ENCODE results near the gene KRTAP22-2.

Gene KRTAP22-2

GRCh38 chr21:30623362-30623761, 33.2 kb upstream of the KRTAP22-2 start:
- DNase-seq = no peak
- Mint-ChIP-seq H3K36me3 (ENCODE audit: low read depth) (no peaks in the 10 kb centered on the region), H3K27me3 (ENCODE audit: low read depth, poor library complexity) (no peaks in the 10 kb centered on the region), H3K27ac (no peak overlapping the region), H3K9me3 (peaks cover 34% of the 10 kb centered on the region), H3K4me3 (no peak overlapping the region), H3K4me1 (no peaks in the 10 kb centered on the region)
- TF ChIP-seq CTCF (IDR thresholded peaks at IDR 0.05) = no peak

- H3K36me3 Mint-ChIP-seq (ENCODE audit: low read depth) = no peaks in the 10 kb centered on the region
- no peak for TF ChIP-seq CTCF (IDR thresholded peaks at IDR 0.05)
- peaks cover 22% of the 10 kb centered on the region for H3K9me3 Mint-ChIP-seq
- no peak within 1 kb of the TSS for H3K27ac Mint-ChIP-seq
- no peak within 1 kb of the TSS for H3K4me3 Mint-ChIP-seq
- no peaks in the 10 kb centered on the region for H3K27me3 Mint-ChIP-seq (ENCODE audit: low read depth, poor library complexity)
- no peaks in the 10 kb centered on the region for H3K4me1 Mint-ChIP-seq
- no peak for DNase-seq
Measured at GRCh38 chr21:30620522-30620921, 30.3 kb upstream of the KRTAP22-2 start, which contains the start of gene KRTAP20-4. Gene KRTAP20-4, plus strand, starts transcription at chr21:30620627.

GRCh38 chr21:30620080-30620479, 29.9 kb upstream of the KRTAP22-2 start:
- no peak for TF ChIP-seq CTCF (IDR thresholded peaks at IDR 0.05)
- Mint-ChIP-seq H3K4me1 (no peaks in the 10 kb centered on the region), H3K9me3 (peaks cover 17% of the 10 kb centered on the region), H3K27ac (no peak overlapping the region), H3K27me3 (ENCODE audit: low read depth, poor library complexity) (no peaks in the 10 kb centered on the region), H3K36me3 (ENCODE audit: low read depth) (no peaks in the 10 kb centered on the region), H3K4me3 (no peak overlapping the region)
- DNase-seq = no peak

- Mint-ChIP-seq H3K27ac (no peak within 1 kb of the TSS), H3K36me3 (ENCODE audit: low read depth) (no peaks in the 10 kb centered on the region), H3K4me1 (no peaks in the 10 kb centered on the region), H3K4me3 (no peak within 1 kb of the TSS), H3K27me3 (ENCODE audit: low read depth, poor library complexity) (no peaks in the 10 kb centered on the region), H3K9me3 (peaks cover 9% of the 10 kb centered on the region)
- no peak for TF ChIP-seq CTCF (IDR thresholded peaks at IDR 0.05)
- no peak for DNase-seq
Measured at GRCh38 chr21:30616125-30616524, 25.9 kb upstream of the KRTAP22-2 start, which contains the start of gene KRTAP20-1. Gene KRTAP20-1, plus strand, starts transcription at chr21:30616425. Its CDS starts 30 bp downstream, at chr21:30616455.

GRCh38 chr21:30615199-30615598, 25.0 kb upstream of the KRTAP22-2 start:
- no peak overlapping the region for H3K4me3 Mint-ChIP-seq

More at GRCh38 chr21:30615199-30615598, 25.0 kb upstream of the KRTAP22-2 start:
- H3K4me1 Mint-ChIP-seq = no peaks in the 10 kb centered on the region
- no peak for DNase-seq
- H3K36me3 Mint-ChIP-seq (ENCODE audit: low read depth) = no peaks in the 10 kb centered on the region
- H3K9me3 Mint-ChIP-seq = peaks cover 17% of the 10 kb centered on the region
- peaks cover 2% of the 10 kb centered on the region for H3K27me3 Mint-ChIP-seq (ENCODE audit: low read depth, poor library complexity)
- H3K27ac Mint-ChIP-seq = no peak overlapping the region
- no peak for TF ChIP-seq CTCF (IDR thresholded peaks at IDR 0.05)

Measured in nephron progenitor cell (in vitro differentiated cells).